Heart left ventricle (tissue), 16 donors: ENCODE measurements around the gene MME. TPM values are rescaled to one million over a fixed set of nuclear protein-coding genes. Genes with fewer than 3 reads are reported as not detected.

ENCODE experiments used
- ATAC-seq, 4 donors: fragments of 200-7000 bp; cut with Tn5 transposase; one replicate each; pipeline ENCODE4 v1.9.1; 2020 to 2022; ENCODE audit warnings: moderate library complexity in 4 of 4, mild to moderate bottlenecking in 3 of 4, moderate number of reproducible peaks in 1 of 4
- DNase-seq, 5 donors: peaks; one replicate each; pipeline ENCODE4 v3.0.0-alpha.2; 2020
- H3K27ac ChIP-seq, 12 donors: fragments of 200-600 bp; sonication (generic) in 4 of 12; one replicate each; pipeline versions ENCODE4 v1.5.0 to v1.8.0; 2016 to 2022; ENCODE audit warnings: mild to moderate bottlenecking in 2 of 12
- H3K27me3 ChIP-seq, 9 donors: fragments of 200-600 bp; sonication (generic) in 2 of 9; one replicate each; pipeline versions ENCODE4 v1.5.1 to v1.8.0; 2016 to 2022; ENCODE audit warnings: mild to moderate bottlenecking in 3 of 9
- H3K36me3 ChIP-seq, 9 donors: fragments of 200-600 bp; sonication (generic) in 2 of 9; one replicate each; pipeline versions ENCODE4 v1.5.0 to v1.8.0; 2018 to 2022; ENCODE audit warnings: mild to moderate bottlenecking in 2 of 9
- H3K4me1 ChIP-seq, 12 donors: fragments of 200-600 bp; sonication (generic) in 4 of 12; one replicate each; pipeline versions ENCODE4 v1.5.0 to v1.8.0; 2016 to 2022; ENCODE audit warnings: mild to moderate bottlenecking in 3 of 12
- H3K4me3 ChIP-seq, 12 donors: fragments of 200-600 bp; sonication (generic) in 4 of 12; one replicate each; pipeline versions ENCODE4 v1.5.0 to v1.8.0; 2017 to 2022; ENCODE audit warnings: mild to moderate bottlenecking in 9 of 12, moderate library complexity in 4 of 12
- H3K9me3 ChIP-seq, 12 donors: fragments of 200-600 bp; sonication (generic) in 4 of 12; one replicate each; pipeline versions ENCODE4 v1.5.0 to v1.8.0; 2016 to 2022; ENCODE audit warnings: mild to moderate bottlenecking in 1 of 12
- CTCF ChIP-seq, 12 donors: fragments of 200-600 bp; sonication (generic) in 4 of 12; IDR thresholded peaks; one replicate each; pipeline versions ENCODE4 v1.5.0 to v1.8.0; 2018 to 2022; ENCODE audit warnings: antibody characterized with exemption in 12 of 12, mild to moderate bottlenecking in 5 of 12
- POLR2A ChIP-seq, 2 donors: fragments of 450-650 bp; IDR thresholded peaks; one replicate each; pipeline ENCODE4 v1.6.1; 2017; ENCODE audit warnings: antibody characterized with exemption in 2 of 2, mild to moderate bottlenecking in 2 of 2, moderate library complexity in 2 of 2
- WGBS, 4 donors: extraction: QIAGEN DNeasy Blood & Tissue Kit in 2 of 4; methylation state at CpG; one replicate each; pipeline versions ENCODE4 v1.1.5 to v1.1.7; 2013 to 2018; 5-methylcytosine and 5-hydroxymethylcytosine counted together
- intact Hi-C, 10 donors: fragments of 100-400 bp; cut with DNase I; formaldehyde crosslinking; loops; one replicate each; pipeline versions ENCODE4 v1.11.1 to v1.14.2; 2022
- polyA plus RNA-seq, 2 donors: library from polyadenylated mRNA; stranded (reverse); fragments of 200-250 nt; gene quantifications; one replicate each; pipeline ENCODE4 v1.2.3, GENCODE V29; 2013
- total RNA-seq, 9 donors: library from RNA; depleted of rRNA in 2 of 9; stranded (reverse); fragments of >200 nt in 2 of 9; fragmentation: NEBNext Ultra II Directional in 3 of 9; extraction: Animal tissue kit (Norgen Biotek cat#: 25700) in 3 of 9; gene quantifications; one replicate each; pipeline versions ENCODE4 v1.1.0 to v1.2.4, GENCODE V29; 2016 to 2023
- donor health status: ischemic (EF 13 %, LVEDD 7.1; RV severe dilation, severe dysfunction).
- donor health status: healthy with polysubstance abuse.
- donor health status: DM: no; HTN: yes; CAD: no.
- donor health status: DM: no; HTN: no; CAD: no.
- donor health status: ischemic (EF 25% LVEDD 6.9; RV normal size, moderate dysfunction).
- donor health status: ischemic (EF 25% LVEDD 5.7; RV mildly dilated, moderate dysfunction).
- donor health status: healthy.
- donor health status: DM: yes; HTN: yes; CAD: no.
- donor health status: ischemic (EF 35%, LVEDD 5.7; RV mildly dilated, moderate dysfunction).
- donor health status: nonischemic (EF 11% LVEDD 7.7; RV severe dilation, severe dysfunction).
- donor health status: DM: yes; HTN: yes; CAD: no.
- donor health status: PGD.
- donor health status: ischemic (EF 29% LVEDD 5.4; RV normal size, mild dysfunction).
- donor health status: nonischemic (EF 23%, LVEDD 6.1; RV moderate dilation, normal function).

Gene MME
- total and polyA plus RNA-seq, 11 donors: 0.84 to 18.5 (median 5.3) TPM

GRCh38 chr3:155196131-155197021, 116.3 kb downstream of the MME start:
- DNase-seq: no peak
- H3K27ac ChIP-seq: no peak overlapping the region
- no peak for ATAC-seq
- no peaks in the 10 kb centered on the region for H3K36me3 ChIP-seq
- 82 to 93% (median 90%) methylated on average over 5 of the region's 5 CpGs for WGBS, 4 donors
- intact Hi-C loops: no loop called here
- no peaks in the 10 kb centered on the region for H3K4me1 ChIP-seq
- no peaks in the 10 kb centered on the region for H3K9me3 ChIP-seq
- H3K27me3 ChIP-seq: no peaks in the 10 kb centered on the region
- H3K4me3 ChIP-seq: no peak overlapping the region
- no peak for TF ChIP-seq POLR2A (IDR thresholded peaks at IDR 0.05)
- no peak for TF ChIP-seq CTCF (IDR thresholded peaks at IDR 0.05)

- intact Hi-C loops: no loop called here
- no peak for TF ChIP-seq CTCF (IDR thresholded peaks at IDR 0.05)
- no peak for TF ChIP-seq POLR2A (IDR thresholded peaks at IDR 0.05)
- WGBS, 4 donors: 82 to 90% (median 84%) methylated on average over 2 of the region's 2 CpGs
- Histone ChIP-seq H3K27ac (no peak overlapping the region), H3K4me3 (no peak overlapping the region), H3K27me3 (no peaks in the 10 kb centered on the region), H3K36me3 (no peaks in the 10 kb centered on the region), H3K4me1 (no peaks in the 10 kb centered on the region), H3K9me3 (no peaks in the 10 kb centered on the region)
- no peak for DNase-seq
- ATAC-seq: no peak
Observed at GRCh38 chr3:155197786-155198185, 117.7 kb downstream of the MME start.

- DNase-seq (no peak), ATAC-seq (no peak)
- 75 to 84% (median 78%) methylated on average over 4 of the region's 4 CpGs for WGBS, 4 donors
- Histone ChIP-seq H3K4me1 (no peaks in the 10 kb centered on the region), H3K36me3 (no peaks in the 10 kb centered on the region), H3K9me3 (no peaks in the 10 kb centered on the region), H3K4me3 (no peak overlapping the region), H3K27ac (no peak overlapping the region), H3K27me3 (no peaks in the 10 kb centered on the region)
- intact Hi-C loops: no loop called here
- TF ChIP-seq CTCF (IDR thresholded peaks at IDR 0.05) (no peak), POLR2A (IDR thresholded peaks at IDR 0.05) (no peak)
Observed at GRCh38 chr3:155202626-155203025, 122.5 kb downstream of the MME start.

- intact Hi-C loops: no loop called here
- Histone ChIP-seq H3K36me3 (no peaks in the 10 kb centered on the region), H3K4me3 (no peak overlapping the region), H3K27me3 (no peaks in the 10 kb centered on the region), H3K4me1 (no peaks in the 10 kb centered on the region), H3K9me3 (no peaks in the 10 kb centered on the region), H3K27ac (no peak overlapping the region)
- TF ChIP-seq POLR2A (IDR thresholded peaks at IDR 0.05) (no peak), CTCF (IDR thresholded peaks at IDR 0.05) (no peak)
- ATAC-seq: no peak
- no peak for DNase-seq
Observed at GRCh38 chr3:155204851-155205250, 124.7 kb downstream of the MME start.
